Activated CD8-positive, alpha-beta T cell treated with anti-CD3 and anti-CD28 coated beads for 36 hours (primary cell): ENCODE results near the gene BCAR1. TPM values are rescaled to one million over a fixed set of nuclear protein-coding genes. Genes with fewer than 3 reads are reported as not detected.

ENCODE experiments used
- ATAC-seq: fragments of 200-7000 bp; cut with Tn5 transposase; one replicate; pipeline ENCODE4 v1.10.0; 2021; ENCODE audit warnings: mild to moderate bottlenecking, moderate library complexity
- CTCF ChIA-PET: fragments of 350-600 bp; sonication (Branson Sonifier 250); formaldehyde crosslinking; loops from one replicate; lab custom pipeline; 2021; ENCODE audit warnings: antibody characterized with exemption; lab: Charles Lee
- POLR2A ChIA-PET: fragments of 350-600 bp; sonication (Branson Sonifier 250); formaldehyde crosslinking; loops from one replicate; lab custom pipeline; 2021; ENCODE audit warnings: antibody characterized with exemption; lab: Charles Lee
- DNase-seq: peaks from one replicate; pipeline ENCODE4 v3.0.0-alpha.2; 2020
- H3K27ac Mint-ChIP-seq: one replicate; pipeline ENCODE4 v1.8.0; 2021; ENCODE audit warnings: mild to moderate bottlenecking, mixed read lengths
- H3K27me3 Mint-ChIP-seq: one replicate; pipeline ENCODE4 v1.8.0; 2021; ENCODE audit warnings: mixed read lengths
- H3K36me3 Mint-ChIP-seq: one replicate; pipeline ENCODE4 v1.8.0; 2021; ENCODE audit warnings: low read depth, mixed read lengths
- H3K4me1 Mint-ChIP-seq: one replicate; pipeline ENCODE4 v1.8.0; 2021; ENCODE audit warnings: low read depth, mixed read lengths
- H3K4me3 Mint-ChIP-seq: one replicate; pipeline ENCODE4 v1.8.0; 2021; ENCODE audit warnings: mild to moderate bottlenecking, moderate library complexity, mixed read lengths
- H3K9me3 Mint-ChIP-seq: one replicate; pipeline ENCODE4 v1.8.0; 2021; ENCODE audit warnings: mixed read lengths
- CTCF ChIP-seq: fragments of 200-600 bp; IDR thresholded peaks from one replicate; pipeline ENCODE4 v1.8.0; 2022; ENCODE audit warnings: antibody characterized with exemption, mild to moderate bottlenecking
- intact Hi-C: fragments of 100-400 bp; cut with micrococcal nuclease; formaldehyde crosslinking; loops from one replicate; pipeline ENCODE4 v1.10.0; 2022
- total RNA-seq, 2 experiments: library from RNA; stranded (reverse); gene quantifications; one replicate each; pipeline ENCODE4 v1.2.3, GENCODE V29; 2021

The BCAR1 gene
- total RNA-seq, 2 experiments from 2014 or later, result 0.34 to 0.87 TPM

- DNase-seq (no peak), ATAC-seq (no peak)
- H3K27me3 Mint-ChIP-seq, result peaks cover 5% of the 10 kb centered on the region
- no peak overlapping the region for H3K27ac Mint-ChIP-seq
- no peak overlapping the region for H3K4me3 Mint-ChIP-seq
- H3K36me3 Mint-ChIP-seq, result peaks cover 48% of the 10 kb centered on the region
- intact Hi-C loops, result no loop called here
- ChIA-PET CTCF (interaction anchor here (0.8 to 1.9 kb wide), 2 partner anchors 9 to 92 kb away, joined by 3 to 4 read pairs; no protein-coding TSS in a partner anchor), POLR2A (no interaction called here)
- H3K4me1 Mint-ChIP-seq, result peaks cover 6% of the 10 kb centered on the region
- TF ChIP-seq CTCF, result no peak
- H3K9me3 Mint-ChIP-seq, result no peaks in the 10 kb centered on the region
These were observed 42.3 kb upstream of the BCAR1 start for GRCh38 chr16:75293772-75294171.

GRCh38 chr16:75293173-75293572 is 41.7 kb upstream of the BCAR1 start:
- H3K4me3 Mint-ChIP-seq, result no peak overlapping the region
- peaks cover 10% of the 10 kb centered on the region for H3K27me3 Mint-ChIP-seq
- CTCF ChIA-PET, result interaction anchor here (1.9 kb wide), 1 partner anchor 10 kb away, joined by 4 read pairs; no protein-coding TSS in a partner anchor
- POLR2A ChIA-PET, result interaction anchor here (1.0 kb wide), 1 partner anchor 10 kb away, joined by 3 read pairs; no protein-coding TSS in a partner anchor
- intact Hi-C loops, result no loop called here
- no peak for TF ChIP-seq CTCF
- no peak for DNase-seq
- ATAC-seq, result no peak
- peaks cover 49% of the 10 kb centered on the region for H3K36me3 Mint-ChIP-seq
- H3K27ac Mint-ChIP-seq, result no peak overlapping the region
- H3K9me3 Mint-ChIP-seq, result no peaks in the 10 kb centered on the region
- peaks cover 12% of the 10 kb centered on the region for H3K4me1 Mint-ChIP-seq

GRCh38 chr16:75292691-75293090 is 41.3 kb upstream of the BCAR1 start:
- CTCF ChIA-PET, result no interaction called here
- TF ChIP-seq CTCF, result no peak
- H3K36me3 Mint-ChIP-seq, result peaks cover 45% of the 10 kb centered on the region

GRCh38 chr16:75289189-75289588 is 37.8 kb upstream of the BCAR1 start:
- no peak overlapping the region for H3K4me3 Mint-ChIP-seq
- peaks cover 41% of the 10 kb centered on the region for H3K36me3 Mint-ChIP-seq

More at GRCh38 chr16:75292691-75293090, 41.3 kb upstream of the BCAR1 start:
- peaks cover 10% of the 10 kb centered on the region for H3K27me3 Mint-ChIP-seq
- intact Hi-C loops, result no loop called here
- no peak overlapping the region for H3K27ac Mint-ChIP-seq
- H3K4me3 Mint-ChIP-seq, result no peak overlapping the region
- no peaks in the 10 kb centered on the region for H3K9me3 Mint-ChIP-seq
- POLR2A ChIA-PET, result interaction anchor here (1.0 kb wide), 1 partner anchor 11 kb away, joined by 3 read pairs; no protein-coding TSS in a partner anchor
- H3K4me1 Mint-ChIP-seq, result peaks cover 15% of the 10 kb centered on the region
- ATAC-seq (no peak), DNase-seq (no peak)

More at GRCh38 chr16:75289189-75289588, 37.8 kb upstream of the BCAR1 start:
- peaks cover 25% of the 10 kb centered on the region for H3K27me3 Mint-ChIP-seq
- TF ChIP-seq CTCF, result no peak
- CTCF ChIA-PET, result interaction anchor here (1.4 to 1.9 kb wide), 3 partner anchors 13 to 55 kb away, joined by 4 to 6 read pairs (median 4); no protein-coding TSS in a partner anchor
- no peak overlapping the region for H3K27ac Mint-ChIP-seq
- POLR2A ChIA-PET, result interaction anchor here (0.7 to 1.3 kb wide), 2 partner anchors 11 to 92 kb away, joined by 3 read pairs; no protein-coding TSS in a partner anchor
- DNase-seq (no peak), ATAC-seq (no peak)
- intact Hi-C loops, result no loop called here
- peaks cover 15% of the 10 kb centered on the region for H3K4me1 Mint-ChIP-seq
- H3K9me3 Mint-ChIP-seq, result no peaks in the 10 kb centered on the region
